ENCODE results near the gene CELSR1. TPM values are rescaled to one million over a fixed set of nuclear protein-coding genes. Genes with fewer than 3 reads are reported as not detected.
A peak's percentile ranks its signal among the peaks of the same experiment; 100 is the strongest.

CELSR1 gene
- total RNA-seq, 1 experiment from 2014 or later, result 22.6 TPM

DNA sequence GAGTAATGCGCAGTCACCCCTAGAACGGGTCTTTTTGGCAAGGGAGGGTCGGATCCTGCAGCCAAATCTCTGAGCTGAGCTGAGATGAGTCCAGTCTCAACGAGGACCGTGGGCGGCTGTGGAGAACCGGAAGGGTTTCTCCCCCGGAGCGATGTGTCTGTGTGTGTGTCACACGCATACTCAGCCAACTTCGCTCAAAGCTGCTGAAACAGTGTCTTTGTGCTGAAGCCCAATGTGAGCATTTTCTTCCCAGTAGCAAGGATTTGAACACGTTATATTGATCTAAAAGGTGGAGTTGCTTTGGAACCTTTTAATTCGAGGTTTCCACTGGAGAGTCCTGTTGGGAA lies 1.4 kb upstream of the CELSR1 start:
- H3K27ac ChIP-seq (ENCODE audit: insufficient read length, low read depth, low read length), result no peak overlapping the region
- H3K4me1 ChIP-seq (ENCODE audit: insufficient read depth, low read length), result no peaks in the 10 kb centered on the region
- peaks cover 0 to 20% of the 10 kb centered on the region in 2 experiments; a peak in 2 of 5 replicates for H3K9me3 Mint-ChIP-seq
- H2BK5ac ChIP-seq (ENCODE audit: insufficient read length, low read length), result no peak overlapping the region
- peaks cover 71% of the 10 kb centered on the region for H3K27me3 Mint-ChIP-seq (ENCODE audit: low read depth)
- H4K91ac ChIP-seq (ENCODE audit: insufficient read length, low read depth, low read length), result no peak overlapping the region
- H3K56ac ChIP-seq (ENCODE audit: insufficient read length, low read depth, low read length), result no peak overlapping the region
- H3K4me1 Mint-ChIP-seq, result peaks cover 6 to 11% of the 10 kb centered on the region in 2 experiments
- no peak overlapping the region for H3K27ac Mint-ChIP-seq
- H4K5ac ChIP-seq (ENCODE audit: insufficient read length, low read depth, low read length), result no peak overlapping the region
- H3K23ac ChIP-seq (ENCODE audit: insufficient read length, low read depth, low read length), result no peak overlapping the region
- no peak overlapping the region for H2AFZ ChIP-seq (ENCODE audit: low read length)
- H3K9ac ChIP-seq (ENCODE audit: extremely low read depth, insufficient read length, low read length), result no peak overlapping the region
- TF ChIP-seq, protein P1, sequence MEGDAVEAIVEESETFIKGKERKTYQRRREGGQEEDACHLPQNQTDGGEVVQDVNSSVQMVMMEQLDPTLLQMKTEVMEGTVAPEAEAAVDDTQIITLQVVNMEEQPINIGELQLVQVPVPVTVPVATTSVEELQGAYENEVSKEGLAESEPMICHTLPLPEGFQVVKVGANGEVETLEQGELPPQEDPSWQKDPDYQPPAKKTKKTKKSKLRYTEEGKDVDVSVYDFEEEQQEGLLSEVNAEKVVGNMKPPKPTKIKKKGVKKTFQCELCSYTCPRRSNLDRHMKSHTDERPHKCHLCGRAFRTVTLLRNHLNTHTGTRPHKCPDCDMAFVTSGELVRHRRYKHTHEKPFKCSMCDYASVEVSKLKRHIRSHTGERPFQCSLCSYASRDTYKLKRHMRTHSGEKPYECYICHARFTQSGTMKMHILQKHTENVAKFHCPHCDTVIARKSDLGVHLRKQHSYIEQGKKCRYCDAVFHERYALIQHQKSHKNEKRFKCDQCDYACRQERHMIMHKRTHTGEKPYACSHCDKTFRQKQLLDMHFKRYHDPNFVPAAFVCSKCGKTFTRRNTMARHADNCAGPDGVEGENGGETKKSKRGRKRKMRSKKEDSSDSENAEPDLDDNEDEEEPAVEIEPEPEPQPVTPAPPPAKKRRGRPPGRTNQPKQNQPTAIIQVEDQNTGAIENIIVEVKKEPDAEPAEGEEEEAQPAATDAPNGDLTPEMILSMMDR (conservative IDR thresholded peaks at IDR 0.05), result no peak
- H4K8ac ChIP-seq (replicated peaks; ENCODE audit: insufficient read length, low read depth, low read length), result no peak overlapping the region
- peak overlapping the region; percentile 48 to 78 for H3K4me3 Mint-ChIP-seq
- no peaks in the 10 kb centered on the region for H4K20me1 ChIP-seq (ENCODE audit: control insufficient read depth, insufficient read depth, insufficient read length)
- H3K23me2 ChIP-seq (ENCODE audit: insufficient read length, low read depth, low read length, poor library complexity, severe bottlenecking), result peaks cover 14% of the 10 kb centered on the region
- H2AK5ac ChIP-seq (ENCODE audit: insufficient read length, low read length), result no peak overlapping the region
- H3K79me2 ChIP-seq (ENCODE audit: insufficient read depth, low read length), result no peaks in the 10 kb centered on the region
- H3K4ac ChIP-seq (ENCODE audit: low read depth, low read length), result no peak overlapping the region
- H3K18ac ChIP-seq (ENCODE audit: insufficient read length, low read depth, low read length), result no peak overlapping the region
- DNase-seq, result no peak
- peaks cover 17% of the 10 kb centered on the region; the same call in 1 of the 2 replicates for H3K27me3 ChIP-seq (ENCODE audit: insufficient read depth, low read length)
- H2BK12ac ChIP-seq (ENCODE audit: insufficient read length, low read depth, low read length), result no peak overlapping the region
- no peak overlapping the region for H2BK15ac ChIP-seq (ENCODE audit: low read depth, low read length)
- H3K4me2 ChIP-seq (ENCODE audit: insufficient read depth, insufficient read length, low read length), result peak overlapping the region; percentile 38
- WGBS (ENCODE audit: extremely low coverage, insufficient read length, low lambda C conversion rate), result no CpG with 5 or more reads among the region's 13 CpGs
- no peak overlapping the region for H3K14ac ChIP-seq (ENCODE audit: insufficient read depth, low read length)
- H3K9me3 ChIP-seq (ENCODE audit: control insufficient read depth, low read depth, low read length), result no peaks in the 10 kb centered on the region
- no peak overlapping the region for H2BK120ac ChIP-seq (ENCODE audit: low read depth, low read length, poor library complexity, severe bottlenecking)
- peaks cover 14 to 25% (median 23%) of the 10 kb centered on the region in 3 experiments for H3K36me3 Mint-ChIP-seq (ENCODE audit: insufficient read depth in 1 of 3, low read depth in 3 of 3)
- H3T11ph ChIP-seq (ENCODE audit: low read length), result no peak overlapping the region
- H3K79me1 ChIP-seq (ENCODE audit: insufficient read depth, low read depth, low read length, poor library complexity, severe bottlenecking), result no peaks in the 10 kb centered on the region
- no peak overlapping the region for H2BK20ac ChIP-seq (ENCODE audit: low read depth, low read length, poor library complexity, severe bottlenecking)

Data from H9 (cell line).